Liver (tissue), 3 donors: ENCODE measurements around the gene PPDPF.

ENCODE experiments used
- EGR1 ChIP-seq, 2 donors: IDR thresholded peaks; 2 replicates each; pipeline ENCODE4 v1.6.1; 2016 to 2018; ENCODE audit warnings: antibody characterized with exemption in 2 of 2, low read depth in 2 of 2
- GABPA ChIP-seq, 2 donors: IDR thresholded peaks in 1 of 2; conservative IDR thresholded peaks in 1 of 2; 2 replicates each; pipeline ENCODE4 v1.6.1; 2016; ENCODE audit warnings: antibody characterized with exemption in 2 of 2, mild to moderate bottlenecking in 1 of 2, moderate library complexity in 1 of 2
- HNF4A ChIP-seq, 2 donors: conservative IDR thresholded peaks; 2 replicates each; pipeline ENCODE4 v1.6.1; 2016; ENCODE audit warnings: antibody characterized with exemption in 2 of 2, mild to moderate bottlenecking in 2 of 2
- JUND ChIP-seq, 2 donors: IDR thresholded peaks; 2 replicates each; pipeline ENCODE4 v1.6.1; 2016; ENCODE audit warnings: antibody characterized with exemption in 2 of 2
- NR2F2 ChIP-seq: IDR thresholded peaks from 2 replicates; pipeline ENCODE4 v1.6.1; 2016; ENCODE audit warnings: antibody characterized with exemption
- SP1 ChIP-seq: IDR thresholded peaks from 2 replicates; pipeline ENCODE4 v1.6.1; 2018; ENCODE audit warnings: antibody characterized with exemption, mild to moderate bottlenecking
- TF ChIP-seq, protein P1 (sequence below): fragments of 150-350 bp; IDR thresholded peaks from 2 replicates; pipeline ENCODE4 v1.5.1; 2017; ENCODE audit warnings: improper control_type of control experiment, low read depth, low read length; ENCODE audit not compliant: missing input control
- TF ChIP-seq, protein P2 (sequence below): IDR thresholded peaks from 2 replicates; pipeline ENCODE4 v1.6.1; 2016; ENCODE audit warnings: antibody characterized with exemption
- TF ChIP-seq, protein P3 (sequence below): IDR thresholded peaks from 2 replicates; pipeline ENCODE4 v1.6.1; 2016; ENCODE audit warnings: antibody characterized with exemption
- donor health status: healthy.
- donor health status: healthy.

DNA sequence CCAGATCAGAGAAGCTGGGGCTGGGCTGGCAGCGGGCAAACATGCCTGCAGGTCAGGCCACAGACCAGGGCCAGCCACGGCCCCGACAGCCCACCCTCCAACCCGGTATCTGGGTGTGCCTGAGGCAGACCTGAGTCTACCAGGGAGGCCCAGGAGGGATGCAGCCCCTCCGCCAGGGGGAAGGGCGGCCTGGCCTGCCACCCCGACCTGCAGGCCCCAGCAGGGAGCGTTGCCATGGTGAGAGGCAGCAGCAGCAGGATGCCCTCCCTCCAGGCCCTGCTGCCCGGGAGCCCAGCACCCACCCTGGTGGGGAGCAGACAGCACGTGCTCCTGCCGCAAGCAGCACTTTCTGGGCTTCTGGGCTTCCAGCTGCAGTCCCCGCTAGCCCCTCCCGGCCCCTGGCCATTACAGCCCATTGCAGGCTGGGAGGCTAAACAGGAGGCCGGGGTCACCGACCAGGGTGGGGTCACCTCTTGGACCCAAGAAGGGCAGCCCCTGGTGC lies 17.8 kb upstream of the PPDPF start:
- TF ChIP-seq, protein P1, sequence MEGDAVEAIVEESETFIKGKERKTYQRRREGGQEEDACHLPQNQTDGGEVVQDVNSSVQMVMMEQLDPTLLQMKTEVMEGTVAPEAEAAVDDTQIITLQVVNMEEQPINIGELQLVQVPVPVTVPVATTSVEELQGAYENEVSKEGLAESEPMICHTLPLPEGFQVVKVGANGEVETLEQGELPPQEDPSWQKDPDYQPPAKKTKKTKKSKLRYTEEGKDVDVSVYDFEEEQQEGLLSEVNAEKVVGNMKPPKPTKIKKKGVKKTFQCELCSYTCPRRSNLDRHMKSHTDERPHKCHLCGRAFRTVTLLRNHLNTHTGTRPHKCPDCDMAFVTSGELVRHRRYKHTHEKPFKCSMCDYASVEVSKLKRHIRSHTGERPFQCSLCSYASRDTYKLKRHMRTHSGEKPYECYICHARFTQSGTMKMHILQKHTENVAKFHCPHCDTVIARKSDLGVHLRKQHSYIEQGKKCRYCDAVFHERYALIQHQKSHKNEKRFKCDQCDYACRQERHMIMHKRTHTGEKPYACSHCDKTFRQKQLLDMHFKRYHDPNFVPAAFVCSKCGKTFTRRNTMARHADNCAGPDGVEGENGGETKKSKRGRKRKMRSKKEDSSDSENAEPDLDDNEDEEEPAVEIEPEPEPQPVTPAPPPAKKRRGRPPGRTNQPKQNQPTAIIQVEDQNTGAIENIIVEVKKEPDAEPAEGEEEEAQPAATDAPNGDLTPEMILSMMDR = no peak
- TF ChIP-seq, protein P2, sequence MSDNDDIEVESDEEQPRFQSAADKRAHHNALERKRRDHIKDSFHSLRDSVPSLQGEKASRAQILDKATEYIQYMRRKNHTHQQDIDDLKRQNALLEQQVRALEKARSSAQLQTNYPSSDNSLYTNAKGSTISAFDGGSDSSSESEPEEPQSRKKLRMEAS = no peak
- TF ChIP-seq SP1 (no peak), NR2F2 (no peak), JUND (IDR thresholded peaks at IDR 0.05) (no peak), GABPA (IDR thresholded peaks at IDR 0.05 in 1 of 2, conservative IDR thresholded peaks at IDR 0.05 in 1 of 2) (no peak), EGR1 (IDR thresholded peaks at IDR 0.05; ENCODE audit: low read depth in 2 of 2) (no peak), HNF4A (conservative IDR thresholded peaks at IDR 0.05) (no peak)
- TF ChIP-seq, protein P3, sequence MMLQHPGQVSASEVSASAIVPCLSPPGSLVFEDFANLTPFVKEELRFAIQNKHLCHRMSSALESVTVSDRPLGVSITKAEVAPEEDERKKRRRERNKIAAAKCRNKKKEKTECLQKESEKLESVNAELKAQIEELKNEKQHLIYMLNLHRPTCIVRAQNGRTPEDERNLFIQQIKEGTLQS = no peak
